GM21515 (cell line): ENCODE measurements around the gene C17orf114.

Experiments
- ATAC-seq: cut with Tn5 transposase; IDR thresholded peaks from one replicate; pipeline ENCODE4 v1.9.1; 2021; ENCODE audit not compliant: unreplicated experiment

The C17orf114 gene

DNA sequence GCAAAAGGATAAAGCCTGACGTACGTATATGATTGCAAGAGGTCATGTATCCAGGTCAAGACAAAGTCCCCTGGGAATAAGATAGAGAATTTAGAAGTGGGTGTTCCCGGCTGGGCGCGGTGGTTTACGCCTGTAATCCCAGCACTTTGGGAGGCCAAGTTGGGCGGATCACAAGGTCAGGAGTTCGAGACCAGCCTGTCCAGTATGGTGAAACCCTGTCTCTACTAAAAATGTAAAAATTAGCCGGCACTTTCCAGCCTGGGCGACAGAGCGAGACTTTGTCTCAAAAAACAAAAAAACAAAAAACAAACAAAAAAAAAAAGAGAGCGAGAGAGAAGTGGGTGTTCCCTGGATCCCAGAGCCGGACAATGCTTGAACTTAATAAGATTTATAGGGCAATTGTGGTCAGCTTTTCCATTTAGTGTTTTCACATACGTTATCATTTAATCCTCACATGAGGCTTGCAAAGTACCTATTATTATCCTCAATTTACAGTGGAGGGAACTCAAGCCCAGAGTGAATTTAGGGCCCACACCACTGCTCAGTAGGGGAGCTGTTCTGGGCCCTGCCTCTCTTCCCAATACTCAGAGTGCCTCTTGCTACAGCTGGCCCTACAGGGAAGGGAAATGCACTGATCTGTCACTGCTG is 13.8 kb downstream of the C17orf114 start:
- no peak for ATAC-seq

DNA sequence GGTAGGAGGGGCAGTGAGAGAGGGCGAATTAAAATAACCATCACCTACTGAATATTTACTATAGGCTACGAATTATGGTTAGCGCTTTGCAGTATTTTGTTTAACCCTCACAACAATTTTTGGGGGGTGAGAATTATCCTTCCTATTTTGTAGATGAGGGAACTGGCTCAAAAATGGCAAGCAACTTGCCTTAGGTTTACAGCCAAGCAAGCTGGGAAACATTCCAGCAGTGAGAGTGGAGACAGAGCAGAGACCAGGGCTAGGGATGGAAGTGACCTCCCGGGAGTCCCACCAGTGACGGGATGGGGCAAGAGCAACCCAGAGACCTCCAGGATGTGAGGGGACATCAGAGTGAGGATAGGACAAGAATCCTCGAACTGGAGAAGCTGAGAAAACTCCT is 15.6 kb downstream of the C17orf114 start:
- no peak for ATAC-seq

DNA sequence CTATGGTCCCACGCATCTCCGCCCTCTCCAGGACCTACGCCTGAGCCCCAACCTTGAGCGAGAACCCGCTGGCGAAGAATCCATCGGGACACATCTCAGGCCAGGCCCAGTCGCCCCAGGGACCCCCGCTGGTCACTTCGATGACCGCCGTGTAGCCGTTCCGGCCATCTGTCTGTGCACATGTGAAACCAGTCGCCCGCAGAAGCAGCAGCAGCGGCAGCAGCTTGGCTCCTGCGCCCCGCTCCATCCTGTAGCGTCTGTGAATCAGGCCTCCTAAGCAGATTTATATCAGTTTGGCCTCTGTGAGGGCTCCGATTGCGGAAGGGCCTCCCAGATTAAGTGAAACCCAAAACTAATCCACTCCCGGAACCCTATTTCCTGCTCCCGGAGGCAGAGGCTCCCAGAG is 16.0 kb downstream of the C17orf114 start, which contains the start of gene VMO1:
VMO1 (minus strand) TSS at position 259 of the 406 bp plus-strand sequence; CDS start at position 247, 12 bp downstream.
- no peak for ATAC-seq

DNA sequence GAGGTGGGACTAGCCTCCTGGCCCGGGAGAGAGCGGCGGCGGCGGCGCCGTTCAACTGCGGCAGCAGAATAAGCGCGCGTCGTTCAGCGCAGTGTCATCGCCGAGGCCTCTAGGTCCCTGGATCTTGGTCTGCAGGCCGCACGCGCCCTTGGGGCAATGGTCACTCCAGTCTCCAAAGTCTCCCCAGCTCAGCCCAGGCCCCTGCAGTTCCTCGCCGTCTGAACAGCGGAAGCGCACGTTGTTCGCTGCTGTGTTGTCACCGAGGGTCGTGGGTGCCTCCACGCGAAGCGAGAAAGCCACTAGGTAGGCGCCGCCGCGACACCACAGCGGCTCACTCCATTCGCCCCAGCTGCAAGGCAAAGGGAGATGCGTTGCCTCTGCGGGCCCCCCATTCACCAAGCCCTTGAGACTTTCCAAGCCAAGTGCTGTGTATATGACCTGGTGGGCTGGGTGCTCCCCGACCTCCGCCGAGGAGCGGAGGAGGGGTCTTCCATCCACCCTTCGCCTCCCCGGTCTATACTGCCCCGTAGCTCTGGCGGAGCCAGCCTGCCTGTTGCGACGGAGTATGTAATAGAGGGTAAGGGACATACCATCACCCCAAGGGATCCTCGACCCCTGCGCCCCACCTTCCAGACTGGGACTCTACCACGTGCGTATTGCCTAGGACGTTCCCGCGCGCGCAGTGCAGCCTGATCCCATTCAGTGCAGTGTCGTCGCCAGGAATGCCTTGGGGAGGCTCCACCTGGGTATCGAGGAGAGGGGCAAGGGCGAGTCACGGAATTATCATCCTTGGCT is 16.6 kb downstream of the C17orf114 start:
- ATAC-seq = no peak

DNA sequence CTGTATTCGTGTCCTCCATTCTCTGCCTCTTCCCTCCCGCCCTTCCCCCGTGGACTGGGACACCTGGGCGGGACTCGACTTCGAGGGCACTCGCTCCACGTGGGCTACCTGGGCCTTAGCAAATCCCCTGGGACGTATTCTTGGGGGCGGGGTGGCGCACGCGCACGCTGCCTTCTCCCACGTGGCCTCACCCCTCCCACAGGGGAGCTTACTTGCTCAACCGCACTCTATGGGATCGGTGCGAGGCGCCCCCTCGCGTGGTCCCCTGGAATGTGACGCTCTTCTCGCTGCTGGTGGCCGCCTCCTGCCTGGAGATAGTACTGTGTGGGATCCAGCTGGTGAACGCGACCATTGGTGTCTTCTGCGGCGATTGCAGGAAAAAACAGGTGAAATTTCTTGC is 19.5 kb downstream of the C17orf114 start:
- ATAC-seq = no peak

DNA sequence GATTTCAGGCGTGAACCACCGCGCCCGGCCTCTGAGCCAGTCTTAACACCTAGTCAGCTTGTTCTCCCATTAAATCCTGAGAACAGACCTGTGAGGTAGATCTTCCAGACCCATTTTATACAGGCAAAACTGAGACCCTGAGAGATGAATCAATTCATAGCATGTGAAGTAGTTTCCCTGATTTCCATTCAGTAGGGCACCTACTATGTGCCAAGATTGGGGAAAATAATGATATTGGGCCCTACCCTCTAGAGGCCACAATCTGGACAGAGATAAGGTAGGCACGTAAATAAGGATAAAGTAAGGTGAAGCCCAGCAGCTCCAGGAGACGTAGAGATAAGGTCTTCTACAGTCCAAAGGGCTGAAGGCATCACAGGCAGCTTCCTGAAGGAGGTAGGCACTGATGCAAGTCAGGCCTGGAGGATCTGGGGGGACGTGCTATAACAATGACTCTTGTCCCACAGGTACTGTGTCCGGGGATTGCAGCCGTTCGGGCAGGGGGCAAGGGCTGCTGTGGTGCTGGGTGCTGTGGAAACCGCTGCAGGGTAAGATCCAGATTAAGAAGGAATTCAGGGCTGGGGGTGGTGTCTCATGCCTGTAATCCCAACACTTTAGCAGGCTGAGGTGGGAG is 21.7 kb downstream of the C17orf114 start:
- ATAC-seq = no peak

DNA sequence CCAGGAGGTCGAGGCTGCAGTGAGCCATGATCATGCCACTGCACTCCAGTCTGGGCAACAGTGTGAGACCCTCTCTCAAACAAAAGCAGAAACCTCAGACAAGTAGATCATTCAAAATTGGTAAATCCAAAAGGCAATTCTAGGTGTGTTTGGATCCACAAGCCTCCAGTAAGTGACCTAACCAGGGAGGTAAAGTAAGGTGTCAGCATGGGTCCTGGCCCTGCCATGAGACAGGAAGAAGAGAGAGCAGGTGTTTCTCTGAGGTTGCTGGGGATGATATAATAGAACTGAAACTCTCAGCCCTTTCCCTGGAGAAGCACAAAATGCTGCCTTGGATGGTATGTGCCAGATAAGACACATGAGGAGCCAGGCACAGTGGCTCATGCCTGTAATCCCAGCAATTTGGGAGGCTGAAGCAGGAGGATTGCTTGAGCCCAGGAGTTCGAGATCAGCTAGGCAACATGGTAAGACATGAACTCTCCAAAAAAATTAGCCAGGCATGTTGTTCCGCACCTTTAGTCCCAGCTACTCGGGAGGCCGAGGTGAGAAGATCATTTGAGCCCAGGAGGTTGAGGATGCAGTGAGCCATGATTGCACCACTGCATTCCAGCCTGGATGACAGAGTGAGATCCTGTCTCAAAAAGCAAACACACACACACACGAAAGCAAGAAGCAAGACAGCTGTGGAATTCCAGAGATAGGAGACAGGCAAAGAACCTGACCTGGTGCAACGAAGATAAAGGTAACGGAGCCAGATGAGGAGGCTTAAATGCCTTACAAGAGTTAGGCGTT is 24.0 kb downstream of the C17orf114 start:
- no peak for ATAC-seq

DNA sequence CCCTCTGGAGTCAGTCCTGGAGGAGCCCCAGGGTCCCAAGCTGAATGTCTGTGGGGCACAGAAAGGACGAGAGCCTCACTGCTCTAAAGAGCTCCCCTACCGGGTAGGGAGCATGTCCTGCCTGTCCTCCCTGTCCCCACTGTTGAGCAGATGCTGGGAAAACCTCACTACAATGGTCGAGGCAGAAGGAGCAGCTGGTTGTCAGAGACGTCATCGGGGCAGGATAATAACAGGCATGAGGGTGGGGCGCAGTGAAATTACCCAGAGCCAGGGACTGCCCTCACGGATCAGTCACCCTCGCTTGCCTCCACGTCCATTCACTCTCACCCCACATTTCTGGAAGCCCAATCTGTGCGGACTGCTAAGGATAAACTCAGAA is 29.9 kb downstream of the C17orf114 start:
- ATAC-seq = no peak

DNA sequence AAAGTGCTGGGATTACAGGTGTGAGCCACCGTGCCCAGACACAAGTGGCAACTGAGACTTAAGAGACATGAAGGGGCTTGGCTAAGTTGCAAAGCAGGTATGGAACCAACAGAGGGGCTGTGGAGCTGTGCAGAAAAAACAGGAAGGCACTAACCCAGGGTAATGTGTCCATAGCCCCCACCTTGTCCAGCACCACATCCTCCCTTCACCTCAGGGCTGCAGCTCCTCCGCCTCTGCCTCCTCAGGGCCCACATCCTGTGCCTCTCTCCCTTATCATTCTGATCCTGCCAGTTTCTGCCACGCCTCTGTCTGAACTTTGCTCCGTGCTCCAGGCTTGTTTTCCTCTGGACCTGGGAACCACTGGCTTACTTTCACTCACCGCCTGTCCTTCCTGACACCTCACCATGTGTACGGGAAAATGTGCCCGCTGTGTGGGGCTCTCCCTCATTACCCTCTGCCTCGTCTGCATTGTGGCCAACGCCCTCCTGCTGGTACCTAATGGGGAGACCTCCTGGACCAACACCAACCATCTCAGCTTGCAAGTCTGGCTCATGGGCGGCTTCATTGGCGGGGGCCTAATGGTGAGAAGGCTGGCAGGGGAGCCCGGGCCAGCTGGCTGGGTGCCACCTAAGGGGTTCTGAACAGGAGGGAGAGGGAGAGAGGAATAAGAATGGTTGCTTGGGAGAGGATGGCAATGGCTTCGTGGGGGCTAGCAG is 30.5 kb downstream of the C17orf114 start, which contains the start of gene TM4SF5:
TM4SF5 (plus strand) TSS at position 368 of the 716 bp plus-strand sequence; CDS start at position 405, 37 bp downstream.
- ATAC-seq = no peak

DNA sequence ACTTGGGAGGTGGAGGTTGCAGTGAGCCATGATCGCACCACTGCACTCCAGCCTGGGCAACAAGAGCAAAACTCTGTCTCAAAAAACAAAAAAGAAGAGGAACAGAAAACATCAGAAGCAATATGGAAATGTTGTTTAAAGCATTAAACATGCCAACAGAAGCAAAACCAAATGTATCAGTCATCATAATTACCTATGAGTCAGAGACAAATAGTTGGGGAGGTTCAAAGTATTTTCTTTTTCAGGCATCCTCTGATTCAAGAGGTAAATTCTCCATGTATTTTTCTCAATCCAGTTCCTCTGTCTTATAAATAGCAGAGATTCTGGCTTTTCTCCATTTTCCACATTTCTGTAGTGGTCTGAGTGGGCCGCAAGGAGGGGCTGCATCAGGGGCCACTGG is 32.5 kb downstream of the C17orf114 start:
- no peak for ATAC-seq

DNA sequence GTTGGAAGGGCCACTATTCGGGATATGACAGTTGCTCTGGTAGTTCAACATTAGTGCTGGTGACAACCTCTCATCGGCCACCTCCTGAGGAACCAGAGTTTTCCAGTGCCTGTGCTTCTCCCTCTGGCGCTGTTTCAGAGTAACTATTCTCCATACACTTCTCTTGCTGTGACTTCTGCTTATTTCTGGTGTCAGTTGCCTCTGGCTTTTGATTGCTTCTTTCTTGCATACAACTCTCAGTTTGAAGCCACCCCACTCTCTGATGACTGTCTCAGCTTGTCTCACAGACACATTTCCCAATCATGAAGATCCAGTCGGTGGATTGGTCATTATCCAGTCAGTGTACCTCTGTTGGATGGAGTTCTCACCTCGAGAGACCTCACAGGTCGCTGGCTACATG is 33.8 kb downstream of the C17orf114 start:
- ATAC-seq = no peak

DNA sequence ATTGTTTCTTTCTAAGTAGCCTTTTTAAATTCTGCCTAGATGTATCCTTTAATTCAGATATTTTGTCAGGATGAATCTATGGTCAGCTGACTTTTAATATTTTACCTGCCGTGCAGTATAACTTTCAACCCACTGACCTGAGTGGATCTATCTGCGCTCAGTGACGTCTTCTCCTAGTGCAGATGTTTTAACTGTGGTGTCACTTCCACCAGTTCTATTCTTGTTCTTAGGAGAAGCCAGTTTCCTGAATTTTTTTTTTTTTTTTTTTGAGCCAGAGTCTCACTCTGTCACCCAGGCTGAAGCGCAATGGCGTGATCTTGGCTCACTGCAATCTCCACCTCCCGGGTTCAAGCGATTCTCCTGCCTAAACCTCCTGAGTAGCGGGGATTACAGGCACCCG is 35.4 kb downstream of the C17orf114 start:
- no peak for ATAC-seq

DNA sequence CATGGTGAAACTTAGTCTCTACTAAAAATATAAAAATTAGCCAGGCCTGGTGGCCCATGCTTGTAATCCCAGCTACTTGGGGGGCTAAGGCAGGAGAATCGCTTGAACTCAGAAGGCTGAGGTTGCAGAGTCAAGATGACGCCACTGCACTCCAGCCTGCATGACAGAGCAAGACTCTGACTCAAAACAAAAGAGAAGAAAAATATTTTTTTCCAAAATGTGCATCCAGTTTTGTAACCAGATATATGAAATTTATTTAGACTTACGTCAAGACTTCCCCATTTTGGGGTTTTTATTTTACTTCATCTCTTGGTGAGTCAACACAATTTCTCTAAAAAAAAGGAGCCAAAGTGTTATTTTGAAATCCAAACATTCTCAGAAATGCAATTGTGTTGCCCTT is 35.9 kb downstream of the C17orf114 start:
- ATAC-seq = no peak

DNA sequence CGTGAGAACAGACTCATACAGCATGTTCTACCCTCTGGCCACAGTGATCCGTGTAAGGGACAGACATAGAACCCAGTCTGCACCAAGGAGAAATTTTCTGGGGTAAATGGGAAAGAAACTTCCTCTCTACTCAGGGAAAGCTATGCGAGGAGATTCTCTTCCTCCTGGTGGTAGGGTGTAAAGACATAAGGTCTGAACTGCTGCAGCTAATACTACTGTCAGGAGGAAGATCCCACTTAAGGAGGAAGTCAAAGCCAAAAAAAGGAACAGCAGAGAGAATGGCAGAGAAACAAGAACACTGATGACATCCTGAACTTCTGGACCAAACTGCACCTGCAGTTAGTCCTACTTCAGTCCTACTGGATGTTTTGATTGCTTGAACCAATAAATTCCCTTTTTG is 37.5 kb downstream of the C17orf114 start:
- no peak for ATAC-seq

DNA sequence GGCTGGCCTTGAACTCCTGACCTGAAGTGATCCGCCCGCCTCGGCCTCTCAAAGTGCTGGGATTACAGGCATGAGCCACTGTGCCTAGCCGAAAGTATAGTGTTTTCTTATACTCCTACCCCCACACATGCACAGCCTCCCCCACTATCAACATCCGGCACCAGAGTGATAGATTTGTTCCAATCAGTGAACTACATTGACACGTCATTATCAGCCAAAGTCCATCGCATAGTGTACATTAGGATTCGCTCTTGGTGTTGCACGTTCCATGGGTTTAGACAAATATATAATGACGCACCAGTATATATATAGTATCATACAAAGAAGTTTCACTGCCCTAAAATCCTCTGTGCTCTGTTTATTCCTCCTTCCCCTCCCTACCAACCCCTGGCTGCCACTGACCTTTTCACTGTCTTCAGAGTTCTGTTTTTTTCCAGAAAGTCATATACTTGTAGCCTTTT is 42.3 kb downstream of the C17orf114 start:
- no peak for ATAC-seq

DNA sequence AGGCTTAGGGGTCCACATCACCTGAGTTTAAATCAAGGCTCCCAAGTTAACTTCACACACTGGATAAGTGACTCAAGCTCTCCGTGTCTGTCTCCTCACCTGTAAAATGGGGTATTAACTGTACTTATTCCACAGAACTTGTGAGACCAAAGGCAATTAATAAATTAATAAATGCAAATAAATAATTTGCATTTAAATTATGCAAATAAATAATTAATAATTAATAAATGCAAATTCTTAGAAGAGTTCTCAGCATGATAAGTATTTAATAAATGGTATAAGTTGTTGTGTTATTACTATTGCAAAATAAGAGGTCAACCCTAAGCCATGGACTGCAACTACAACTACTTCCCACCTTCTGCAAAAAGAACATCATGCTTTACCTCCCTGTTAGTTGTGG is 48.7 kb downstream of the C17orf114 start:
- no peak for ATAC-seq

DNA sequence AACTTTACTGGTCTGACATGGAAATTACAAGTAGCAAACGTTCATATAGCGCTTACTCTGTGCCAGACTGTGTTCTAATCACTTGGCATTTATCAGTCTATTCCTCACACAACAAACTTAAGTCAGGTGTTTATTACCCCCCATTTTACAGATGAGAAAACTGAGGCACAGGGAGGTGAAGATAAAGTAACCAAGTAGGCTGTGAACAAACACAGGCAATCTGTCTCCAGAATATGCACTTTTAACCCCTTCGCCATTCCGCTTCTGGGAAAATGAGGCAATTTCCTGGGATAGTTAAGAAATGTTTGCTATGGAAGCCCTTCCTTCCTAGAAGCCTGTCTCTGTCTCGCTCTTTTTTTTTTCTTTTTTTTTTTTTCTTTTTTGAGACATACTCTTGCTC is 50.2 kb downstream of the C17orf114 start:
- ATAC-seq = no peak
